ENCODE data around the gene BNIP3.
A peak's percentile ranks its signal among the peaks of the same experiment; 100 is the strongest.

The BNIP3 gene, protein sequence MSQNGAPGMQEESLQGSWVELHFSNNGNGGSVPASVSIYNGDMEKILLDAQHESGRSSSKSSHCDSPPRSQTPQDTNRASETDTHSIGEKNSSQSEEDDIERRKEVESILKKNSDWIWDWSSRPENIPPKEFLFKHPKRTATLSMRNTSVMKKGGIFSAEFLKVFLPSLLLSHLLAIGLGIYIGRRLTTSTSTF

GRCh38 chr10:131981429-131982184, at the start of gene BNIP3:
Gene BNIP3 (minus strand): TSS chr10:131981923. CDS start chr10:131981806, 117 bp downstream.
- DNase-seq: peak; percentile 98

DNA sequence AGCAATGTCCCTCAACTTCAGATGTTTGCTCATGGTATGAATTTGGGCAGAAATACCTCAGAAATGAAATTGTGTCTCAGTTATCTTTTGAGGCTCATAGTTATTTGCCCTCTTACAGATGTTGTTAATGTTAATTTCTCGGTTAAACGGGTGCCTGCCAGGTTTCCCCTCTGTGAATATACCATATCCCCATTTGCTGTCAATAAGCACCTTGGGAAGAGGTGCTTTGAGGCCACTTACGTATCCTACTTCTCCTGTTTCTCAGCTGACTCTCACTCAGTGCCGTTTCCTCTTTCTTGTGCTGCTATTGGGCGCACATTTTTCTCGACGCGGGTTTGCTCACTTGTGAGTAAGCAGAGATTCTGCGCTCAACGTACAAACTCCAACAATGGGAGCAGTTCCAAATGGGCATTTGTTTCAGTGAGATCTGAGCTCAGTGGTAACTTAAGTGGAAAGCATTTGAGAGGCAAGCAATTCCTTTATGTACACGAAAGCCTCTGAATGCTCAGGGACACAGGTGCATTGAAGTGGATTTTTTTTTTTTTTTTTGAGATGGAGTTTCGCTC, 49.3 kb upstream of the BNIP3 start:
- DNase-seq: no peak

DNA sequence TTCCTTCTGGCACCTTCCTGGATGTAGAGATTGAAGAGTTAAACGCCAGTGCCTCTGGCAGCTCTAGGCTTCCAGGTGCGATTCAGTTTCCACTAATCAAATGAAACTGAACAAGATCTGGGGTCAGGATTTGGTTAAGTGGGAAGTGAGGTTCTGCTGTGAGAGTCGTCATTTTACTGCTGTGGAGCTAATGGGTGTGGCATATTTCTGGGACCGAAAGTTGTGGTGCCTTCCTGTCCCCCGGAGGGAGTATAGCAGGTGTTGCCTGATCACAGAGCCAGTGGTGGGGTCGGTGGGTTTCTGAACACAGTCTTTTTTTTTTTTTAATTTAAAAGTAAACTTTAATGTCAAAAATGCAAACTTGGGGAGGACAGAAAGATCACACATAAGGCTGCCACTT, 47.0 kb upstream of the BNIP3 start:
- peak; percentile 9 for DNase-seq

DNA sequence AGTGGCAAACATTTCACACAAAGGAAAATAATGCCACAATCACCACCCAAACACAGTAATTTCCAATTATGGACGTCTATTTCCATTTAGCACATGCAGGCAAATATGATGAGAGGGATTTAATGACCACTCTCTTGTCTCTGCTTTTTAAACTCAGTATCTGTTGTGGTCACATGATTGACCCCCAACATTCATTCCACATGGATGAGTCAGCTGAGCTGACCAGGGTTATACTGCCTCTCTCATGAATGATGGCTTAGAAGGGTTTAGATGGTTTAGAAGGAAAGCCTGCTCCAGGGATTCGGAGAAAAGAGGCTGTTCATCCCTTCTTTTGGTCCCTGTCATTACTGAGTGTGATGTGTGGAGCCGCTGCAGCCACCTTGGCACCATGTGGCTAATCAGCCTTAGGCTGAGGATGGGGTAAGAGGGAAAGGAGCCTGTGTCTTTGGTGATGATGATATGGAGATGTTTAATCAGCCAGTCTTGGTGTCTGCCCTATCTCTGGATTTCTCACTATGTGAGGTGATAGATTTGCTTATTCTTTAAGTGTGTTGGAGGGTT, 45.8 kb upstream of the BNIP3 start:
- DNase-seq: no peak

- peak; percentile 89 for DNase-seq
Measured at GRCh38 chr10:132023092-132023811, 41.5 kb upstream of the BNIP3 start.

- DNase-seq: no peak
Measured at GRCh38 chr10:132022241-132022640, 40.5 kb upstream of the BNIP3 start.

DNA sequence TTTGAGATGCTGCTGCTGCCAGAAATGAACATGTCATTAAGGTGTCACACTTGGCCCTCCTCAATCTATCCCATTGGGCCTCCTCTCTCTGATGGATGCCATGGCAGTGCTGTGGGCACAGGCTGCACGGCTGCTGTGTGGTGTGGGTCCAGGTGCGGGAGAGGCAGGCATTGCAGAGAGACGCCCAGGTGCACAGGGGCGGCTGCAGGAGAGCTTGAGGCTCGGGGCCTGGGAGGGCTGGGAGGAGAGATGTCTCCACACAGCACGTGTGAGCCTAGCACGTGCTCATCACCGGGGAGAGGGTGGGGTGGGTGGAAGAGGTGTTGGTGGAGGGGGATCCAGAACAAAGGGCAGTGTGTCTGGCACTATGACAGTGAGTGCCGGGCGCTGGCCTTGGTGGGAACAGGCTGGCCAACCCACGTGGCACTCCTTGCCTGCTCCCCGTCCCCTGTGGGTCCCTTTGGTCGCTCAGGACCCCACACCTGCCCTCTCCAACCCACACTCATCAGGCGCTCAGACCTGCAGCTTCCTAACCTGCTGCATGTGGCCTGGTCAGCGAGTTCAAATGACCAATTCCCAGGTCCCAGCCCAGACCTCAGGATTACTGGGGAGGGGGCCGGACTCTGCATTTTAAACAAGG, 39.9 kb upstream of the BNIP3 start:
- DNase-seq: no peak

DNA sequence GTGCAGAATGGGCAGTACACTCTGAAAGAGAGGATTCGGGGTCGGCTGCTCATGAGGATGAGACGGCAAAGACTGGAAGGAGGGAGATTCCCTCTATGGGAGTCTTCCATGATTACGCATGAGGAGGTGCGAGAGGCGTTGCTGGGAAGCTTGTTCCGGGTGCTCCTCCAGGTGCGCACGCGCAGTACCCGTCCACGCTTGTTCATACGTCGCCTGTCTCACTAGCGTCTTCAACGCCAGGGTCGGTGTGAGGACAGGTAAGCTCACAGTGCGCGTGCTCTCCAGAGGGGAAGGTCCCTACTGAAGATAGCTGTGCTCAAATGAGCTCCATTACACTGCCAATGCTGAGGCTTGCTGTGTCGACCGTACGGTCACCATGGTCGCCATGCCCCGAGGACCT, 39.3 kb upstream of the BNIP3 start:
- DNase-seq: no peak

- no peak for DNase-seq
Measured at GRCh38 chr10:132020456-132020855, 38.7 kb upstream of the BNIP3 start.

GRCh38 chr10:132019366-132019765, 37.6 kb upstream of the BNIP3 start:
- DNase-seq: no peak

GRCh38 chr10:132018446-132018845, 36.7 kb upstream of the BNIP3 start:
- no peak for DNase-seq

- no peak for DNase-seq
Measured at GRCh38 chr10:132016514-132016913, 34.8 kb upstream of the BNIP3 start.

DNA sequence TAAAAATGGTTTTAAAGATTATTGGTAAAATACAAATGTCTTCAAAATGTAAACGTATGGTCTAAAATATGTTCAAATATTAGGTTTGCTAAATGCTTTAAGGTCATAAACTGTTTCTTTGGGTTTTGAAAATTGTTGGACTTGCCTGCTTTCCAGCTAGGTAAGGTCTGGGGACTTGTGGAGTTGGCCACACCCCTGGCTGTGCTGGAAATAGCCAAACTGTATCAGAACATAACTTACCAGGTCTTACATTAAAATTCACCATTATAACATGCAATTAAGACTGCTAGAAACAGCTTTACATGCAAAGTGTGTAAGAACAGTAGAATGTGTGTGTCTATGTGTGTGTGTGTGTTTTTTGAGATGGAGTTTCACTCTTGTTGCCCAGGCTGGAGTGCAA, 29.7 kb upstream of the BNIP3 start:
- no peak for DNase-seq

- no peak for DNase-seq
Measured at GRCh38 chr10:132011024-132011423, 29.3 kb upstream of the BNIP3 start.

DNA sequence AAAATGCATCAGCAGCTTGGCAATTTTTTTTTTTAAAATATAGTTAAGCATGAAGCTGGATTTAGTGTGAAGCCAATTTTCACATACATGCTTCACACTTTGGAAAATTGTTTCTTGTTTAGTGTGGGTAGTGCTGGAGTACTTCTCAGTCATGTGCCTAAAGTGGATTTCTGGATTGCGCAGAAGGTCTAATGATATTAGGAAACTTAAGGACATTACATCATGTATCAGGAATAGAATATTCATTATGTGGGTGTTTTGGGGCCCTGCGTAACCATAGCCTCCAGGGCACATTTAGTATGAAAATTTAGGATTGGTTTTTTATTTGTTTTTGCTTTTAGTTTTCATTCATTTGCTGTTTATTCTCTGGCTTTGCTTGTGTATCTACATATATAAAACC, 28.8 kb upstream of the BNIP3 start:
- DNase-seq: no peak

DNA sequence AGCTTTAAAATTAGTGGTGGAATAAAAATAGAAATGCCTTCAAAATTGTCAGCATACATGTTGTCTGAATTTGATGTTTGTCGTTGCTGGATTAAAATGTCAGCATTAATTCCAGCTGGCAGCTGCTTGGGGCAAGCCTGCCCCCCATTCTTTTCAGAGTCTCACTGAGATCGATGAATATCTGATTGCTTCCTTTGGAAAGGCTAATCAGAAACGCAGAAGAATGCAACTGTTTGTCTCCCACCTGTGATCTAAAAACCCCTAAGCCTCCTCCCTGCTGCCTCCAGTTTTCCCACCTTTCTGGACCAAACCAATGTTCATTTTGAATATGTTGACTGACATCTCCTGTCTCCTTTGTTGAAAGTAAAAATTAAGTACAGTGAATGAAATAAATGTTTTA, 27.9 kb upstream of the BNIP3 start:
- DNase-seq: no peak

DNA sequence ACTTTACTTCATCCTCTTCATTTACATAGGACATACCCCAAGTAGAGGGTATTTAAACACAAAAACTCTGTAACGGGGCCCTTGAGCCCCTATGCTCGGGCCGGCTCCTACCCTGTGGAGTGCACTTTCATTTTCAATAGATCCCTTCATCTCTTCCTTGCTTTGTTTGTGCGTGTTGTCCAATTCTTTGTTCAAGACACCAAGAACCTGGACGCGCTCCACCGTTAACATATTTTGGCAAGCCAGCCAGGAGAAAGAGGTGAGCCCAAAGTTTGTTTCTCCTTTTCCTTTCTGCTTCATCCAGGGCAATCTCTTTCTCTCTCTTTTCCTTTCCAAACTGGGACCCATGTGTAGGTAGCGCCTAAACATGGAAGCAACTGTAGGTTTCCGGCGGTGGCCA, 26.0 kb upstream of the BNIP3 start:
- DNase-seq: no peak

GRCh38 chr10:132006966-132007365, 25.2 kb upstream of the BNIP3 start:
- DNase-seq: no peak

DNA sequence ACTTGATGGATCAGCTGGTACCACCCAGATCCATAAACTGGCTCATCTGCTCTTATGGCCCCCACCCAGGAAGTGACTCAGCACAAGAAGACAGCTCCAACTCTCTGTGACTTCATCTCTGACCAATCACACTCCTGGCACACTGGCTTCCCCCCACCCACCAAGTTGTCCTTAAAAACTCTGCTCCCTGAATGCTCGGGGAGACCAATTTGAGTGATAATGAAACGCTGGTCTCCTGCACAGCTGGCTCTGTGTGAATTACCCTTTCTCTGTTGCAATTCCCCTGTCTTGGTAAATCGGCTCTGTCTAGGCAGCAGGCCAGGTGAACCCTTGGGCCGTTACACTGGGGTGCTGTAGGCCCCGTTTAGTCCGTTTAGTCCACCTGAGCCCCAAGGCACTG, 23.4 kb upstream of the BNIP3 start:
- no peak for DNase-seq

GRCh38 chr10:132004052-132004451, 22.3 kb upstream of the BNIP3 start:
- DNase-seq: no peak

DNA sequence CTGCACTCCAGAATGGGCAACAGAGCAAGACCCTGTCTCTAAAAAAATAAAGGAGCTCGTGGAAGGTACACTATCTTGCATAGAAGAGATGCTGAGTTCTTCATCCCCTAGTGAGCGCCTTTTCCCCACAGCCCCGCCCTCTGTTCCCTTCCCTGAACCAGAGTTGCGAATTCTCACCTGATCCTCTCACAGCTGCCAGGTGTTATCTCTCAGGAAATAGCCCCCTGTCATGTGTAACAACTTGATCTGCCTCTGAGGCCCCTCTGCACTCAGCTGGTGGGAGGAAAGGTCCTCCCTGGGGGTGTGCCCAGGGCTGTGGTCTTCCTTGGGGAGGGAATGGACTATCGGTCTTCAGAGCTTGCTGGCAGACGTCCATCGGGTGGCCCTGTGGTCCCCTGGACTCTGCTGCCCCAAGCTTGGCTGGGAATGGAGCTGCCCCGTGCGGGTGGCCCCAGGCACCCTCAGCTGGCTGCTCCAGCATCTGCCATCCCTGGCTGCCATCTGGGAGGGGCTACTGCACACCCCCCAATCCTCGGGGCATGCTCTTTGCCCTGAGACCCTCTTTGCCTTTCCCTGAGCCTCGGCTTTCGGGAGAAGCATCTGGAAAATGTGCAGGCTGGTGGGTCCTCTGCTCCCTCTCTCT, 21.7 kb upstream of the BNIP3 start:
- DNase-seq: no peak

GRCh38 chr10:132002004-132002403, 20.3 kb upstream of the BNIP3 start:
- DNase-seq: no peak
